Osteoblast (primary cell): Measurements from ENCODE around the gene AMOTL1. TPM values are rescaled to one million over a fixed set of nuclear protein-coding genes. Genes with fewer than 3 reads are reported as not detected.

Experiments
- DNase-seq: peaks from one replicate; pipeline ENCODE4 v3.0.0; 2011; ENCODE audit warnings: low spot score, mixed read lengths; ENCODE audit not compliant: insufficient read length; ENCODE audit errors: missing footprints
- H2AFZ ChIP-seq: 2 replicates; pipeline ENCODE4 v1.6.0; 2011; ENCODE audit warnings: mild to moderate bottlenecking, low read length
- H3K27ac ChIP-seq: 2 replicates; pipeline ENCODE4 v1.5.1; 2011; ENCODE audit warnings: mild to moderate bottlenecking, low read depth, low read length, moderate library complexity
- H3K27me3 ChIP-seq: 2 replicates; pipeline ENCODE4 v1.6.0; 2012; ENCODE audit warnings: mild to moderate bottlenecking, control low read depth, inconsistent platforms, low read length, moderate library complexity; ENCODE audit not compliant: insufficient read depth
- H3K36me3 ChIP-seq: 2 replicates; pipeline ENCODE4 v1.5.1; 2011; ENCODE audit warnings: mild to moderate bottlenecking, low read length, control low read depth, moderate library complexity; ENCODE audit not compliant: insufficient read depth
- H3K4me1 ChIP-seq: 2 replicates; pipeline ENCODE4 v1.5.1; 2011; ENCODE audit warnings: mild to moderate bottlenecking, low read length, control low read depth, moderate library complexity; ENCODE audit not compliant: insufficient read depth
- H3K4me2 ChIP-seq: 2 replicates; pipeline ENCODE4 v1.6.0; 2011; ENCODE audit warnings: mild to moderate bottlenecking, low read length; ENCODE audit not compliant: insufficient read depth
- H3K4me3 ChIP-seq: fragments of 200-600 bp; sonication (generic); 3 replicates; pipeline ENCODE4 v1.5.1; 2012; ENCODE audit warnings: mild to moderate bottlenecking, low read length, inconsistent platforms; ENCODE audit not compliant: insufficient read depth
- H3K79me2 ChIP-seq: 2 replicates; pipeline ENCODE4 v1.6.0; 2012; ENCODE audit warnings: mild to moderate bottlenecking, low read length, control low read depth, inconsistent platforms; ENCODE audit not compliant: insufficient read depth
- H3K9me3 ChIP-seq: 2 replicates; pipeline ENCODE4 v1.5.1; 2011; ENCODE audit warnings: low read depth, low read length, control low read depth
- H4K20me1 ChIP-seq: 2 replicates; pipeline ENCODE4 v1.6.0; 2012; ENCODE audit warnings: mild to moderate bottlenecking, low read length, control low read depth; ENCODE audit not compliant: insufficient read depth
- CTCF ChIP-seq: IDR thresholded peaks from 2 replicates; pipeline ENCODE4 v1.5.1; 2011; ENCODE audit warnings: mild to moderate bottlenecking, low read depth, low read length, moderate library complexity; ENCODE audit errors: extremely low read depth
- total RNA-seq: library from RNA; depleted of rRNA; stranded (reverse); fragments of >200 nt; gene quantifications from 2 replicates; pipeline ENCODE4 v1.2.3, GENCODE V29; 2012

Gene AMOTL1
- total RNA-seq, 1 donor: 53.6 TPM

- Histone ChIP-seq H3K4me1 (peaks cover 88% of the 10 kb centered on the region), H3K9me3 (no peaks in the 10 kb centered on the region), H3K4me2 (peak overlapping the region; percentile 15), H3K27ac (peak overlapping the region; percentile 100), H3K27me3 (no peaks in the 10 kb centered on the region), H3K36me3 (no peaks in the 10 kb centered on the region), H4K20me1 (no peaks in the 10 kb centered on the region), H3K4me3 (no peak overlapping the region), H2AFZ (no peak overlapping the region), H3K79me2 (peaks cover 70% of the 10 kb centered on the region)
- no peak for DNase-seq
- TF ChIP-seq CTCF: no peak
Measured at GRCh38 chr11:94792451-94792850, 24.3 kb downstream of the AMOTL1 start.

- no peak for DNase-seq
- Histone ChIP-seq H3K9me3 (no peaks in the 10 kb centered on the region), H3K27me3 (no peaks in the 10 kb centered on the region), H3K4me3 (no peak overlapping the region), H3K79me2 (peaks cover 71% of the 10 kb centered on the region), H2AFZ (no peak overlapping the region), H3K36me3 (peaks cover 2% of the 10 kb centered on the region), H3K4me1 (peaks cover 87% of the 10 kb centered on the region), H4K20me1 (no peaks in the 10 kb centered on the region), H3K4me2 (peak overlapping the region; percentile 89), H3K27ac (peak overlapping the region; percentile 100)
- no peak for TF ChIP-seq CTCF
Measured at GRCh38 chr11:94793002-94793401, 24.8 kb downstream of the AMOTL1 start.

- H3K9me3 ChIP-seq: no peaks in the 10 kb centered on the region
- DNase-seq: peak; percentile 78
- H3K27ac ChIP-seq: peak overlapping the region; percentile 100
- H3K4me3 ChIP-seq: peak overlapping the region; percentile 70
- peaks cover 5% of the 10 kb centered on the region for H3K36me3 ChIP-seq
- no peaks in the 10 kb centered on the region for H4K20me1 ChIP-seq
- peaks cover 79% of the 10 kb centered on the region for H3K4me1 ChIP-seq
- no peak for TF ChIP-seq CTCF
- H3K27me3 ChIP-seq: no peaks in the 10 kb centered on the region
- H2AFZ ChIP-seq: peak overlapping the region; percentile 49
- H3K4me2 ChIP-seq: peak overlapping the region; percentile 89
- H3K79me2 ChIP-seq: peaks cover 71% of the 10 kb centered on the region
Measured at GRCh38 chr11:94793822-94794221, 25.7 kb downstream of the AMOTL1 start.

- TF ChIP-seq CTCF: no peak
- Histone ChIP-seq H3K27me3 (no peaks in the 10 kb centered on the region), H4K20me1 (no peaks in the 10 kb centered on the region), H3K36me3 (peaks cover 10% of the 10 kb centered on the region), H3K4me1 (peaks cover 74% of the 10 kb centered on the region), H3K9me3 (no peaks in the 10 kb centered on the region), H3K4me3 (peak overlapping the region; percentile 70), H2AFZ (peak overlapping the region; percentile 49), H3K79me2 (peaks cover 73% of the 10 kb centered on the region), H3K4me2 (peak overlapping the region; percentile 89), H3K27ac (peak overlapping the region; percentile 100)
- DNase-seq: peak; percentile 91
Measured at GRCh38 chr11:94794287-94795168, 26.4 kb downstream of the AMOTL1 start.
